Lung (tissue), 12 donors: Measurements from ENCODE around the gene SLC25A21. TPM values are rescaled to one million over a fixed set of nuclear protein-coding genes. Genes with fewer than 3 reads are reported as not detected.

Experiments used
- ATAC-seq: fragments of 200-7000 bp; cut with Tn5 transposase; one replicate; pipeline ENCODE4 v1.9.1; 2020; ENCODE audit warnings: moderate number of reproducible peaks; ENCODE audit not compliant: insufficient read depth, low FRiP score
- DNase-seq, 3 donors: peaks; one replicate each; pipeline ENCODE4 v3.0.0-alpha.2; 2013 to 2017
- H3K27ac ChIP-seq, 2 donors: one replicate each; pipeline ENCODE4 v1.5.1; 2013; ENCODE audit warnings: mild to moderate bottlenecking in 2 of 2, moderate library complexity in 2 of 2, control low read depth in 1 of 2, inconsistent platforms in 1 of 2, low read depth in 1 of 2, low read length in 1 of 2
- H3K27me3 ChIP-seq, 3 donors: one replicate each; pipeline ENCODE4 v1.5.1; 2013; ENCODE audit warnings: low read length in 2 of 3; ENCODE audit not compliant: control insufficient read depth in 3 of 3, insufficient read depth in 3 of 3
- H3K36me3 ChIP-seq, 4 donors: one replicate each; pipeline ENCODE4 v1.5.1; 2013; ENCODE audit warnings: low read length in 4 of 4, mild to moderate bottlenecking in 1 of 4, moderate library complexity in 1 of 4; ENCODE audit not compliant: control insufficient read depth in 4 of 4, insufficient read depth in 4 of 4
- H3K4me1 ChIP-seq, 5 donors: one replicate each; pipeline ENCODE4 v1.5.1; 2013; ENCODE audit warnings: low read length in 5 of 5, mild to moderate bottlenecking in 2 of 5, moderate library complexity in 1 of 5; ENCODE audit not compliant: control insufficient read depth in 5 of 5, insufficient read depth in 5 of 5
- H3K4me3 ChIP-seq: one replicate; pipeline ENCODE4 v1.5.1; 2013; ENCODE audit warnings: mild to moderate bottlenecking, control low read depth, moderate library complexity
- H3K9ac ChIP-seq, 2 donors: one replicate each; pipeline ENCODE4 v1.5.1; 2013; ENCODE audit warnings: low read length in 2 of 2, control low read depth in 1 of 2; ENCODE audit not compliant: insufficient read depth in 1 of 2
- H3K9me3 ChIP-seq, 4 donors: one replicate each; pipeline ENCODE4 v1.5.1; 2013; ENCODE audit warnings: low read length in 3 of 4, mild to moderate bottlenecking in 1 of 4, moderate library complexity in 1 of 4; ENCODE audit not compliant: control insufficient read depth in 4 of 4, insufficient read depth in 3 of 4
- CTCF ChIP-seq: IDR thresholded peaks from 2 replicates; pipeline ENCODE4 v1.5.1; 2012; ENCODE audit warnings: mild to moderate bottlenecking; ENCODE audit errors: control extremely low read depth, extremely low read depth
- WGBS, 2 donors: extraction: QIAGEN DNeasy Blood & Tissue Kit; methylation state at CpG; one replicate each; pipeline ENCODE4 v1.1.7; 2013; 5-methylcytosine and 5-hydroxymethylcytosine counted together
- polyA plus RNA-seq, 2 donors: library from polyadenylated mRNA; stranded (reverse); fragments of 200-250 nt; gene quantifications; one replicate each; pipeline ENCODE4 v1.2.1, GENCODE V29; 2013
- total RNA-seq, 2 donors: library from RNA; depleted of rRNA in 1 of 2; stranded (reverse); fragments of >200 nt in 1 of 2; gene quantifications; one replicate each; pipeline ENCODE4 v1.2.1, GENCODE V29; 2014 to 2021
- donor health status: control.
- donor health status: control.
- donor health status: Bipolar disorder and iron deficiency.
- donor health status: healthy.
- donor health status: DM: yes; HTN: yes; CAD: no.

SLC25A21 gene
- total and polyA plus RNA-seq, 4 donors, result 0.23 to 2.6 (median 0.42) TPM

GRCh38 chr14:36824854-36825253 lies 347.6 kb downstream of the SLC25A21 start:
- Histone ChIP-seq H3K27ac (no peak overlapping the region), H3K27me3 (peaks cover 0 to 15% (median 5%) of the 10 kb centered on the region in 3 donors), H3K9me3 (no peaks in the 10 kb centered on the region), H3K4me1 (no peaks in the 10 kb centered on the region), H3K9ac (no peak overlapping the region), H3K36me3 (no peaks in the 10 kb centered on the region), H3K4me3 (no peak overlapping the region)
- ATAC-seq (no peak), DNase-seq (no peak)
- TF ChIP-seq CTCF, result no peak
- WGBS, 2 donors, result 90 to 91% methylated on average over 4 of the region's 4 CpGs

- Histone ChIP-seq H3K36me3 (no peaks in the 10 kb centered on the region), H3K9ac (no peak overlapping the region), H3K27ac (no peak overlapping the region), H3K27me3 (peaks cover 0 to 15% (median 3%) of the 10 kb centered on the region in 3 donors), H3K9me3 (no peaks in the 10 kb centered on the region), H3K4me1 (no peaks in the 10 kb centered on the region), H3K4me3 (no peak overlapping the region)
- ATAC-seq (no peak), DNase-seq (no peak)
- TF ChIP-seq CTCF, result no peak
- WGBS, 2 donors, result 71 to 72% methylated on average over 4 of the region's 4 CpGs
These were observed 348.8 kb downstream of the SLC25A21 start for GRCh38 chr14:36823651-36824050.

- TF ChIP-seq CTCF, result no peak
- Histone ChIP-seq H3K9me3 (no peaks in the 10 kb centered on the region), H3K9ac (no peak overlapping the region), H3K4me3 (no peak overlapping the region), H3K27me3 (peaks cover 0 to 15% (median 0%) of the 10 kb centered on the region in 3 donors), H3K36me3 (no peaks in the 10 kb centered on the region), H3K27ac (no peak overlapping the region), H3K4me1 (no peaks in the 10 kb centered on the region)
- DNase-seq (no peak), ATAC-seq (no peak)
These were observed 349.7 kb downstream of the SLC25A21 start for GRCh38 chr14:36822685-36823084.

GRCh38 chr14:36820901-36821300 lies 351.5 kb downstream of the SLC25A21 start:
- no peak for DNase-seq
- Histone ChIP-seq H3K9ac (no peak overlapping the region), H3K27ac (no peak overlapping the region), H3K4me1 (no peaks in the 10 kb centered on the region), H3K27me3 (peaks cover 0 to 18% (median 0%) of the 10 kb centered on the region in 3 donors), H3K4me3 (no peak overlapping the region), H3K36me3 (no peaks in the 10 kb centered on the region), H3K9me3 (no peaks in the 10 kb centered on the region)
- WGBS, 2 donors, result 76 to 85% methylated on average over 1 of the region's 1 CpG
- no peak for ATAC-seq
- no peak for TF ChIP-seq CTCF
